ENCODE results near the gene STX5. TPM values are rescaled to one million over a fixed set of nuclear protein-coding genes. Genes with fewer than 3 reads are reported as not detected.

The STX5 gene
- total and polyA plus RNA-seq, 10 of the 15 experiments (the other 5 are each of a cell fraction or from before 2014, with no cell fraction given): 3.8 to 35.4 (median 27.4) TPM

GRCh38 chr11:62856333-62856895 lies 24.6 kb upstream of the STX5 start (continued):
- no peak for TF ChIP-seq BMI1 (IDR thresholded peaks at IDR 0.05; ENCODE audit: borderline replicate concordance)
- TF ChIP-seq RFX5 (IDR thresholded peaks at IDR 0.05; ENCODE audit: low read depth, low read length): no peak

GRCh38 chr11:62855571-62856332 lies 23.9 kb upstream of the STX5 start:
- peak overlapping the region; percentile 98 for H3K9ac ChIP-seq (ENCODE audit: control insufficient read depth, insufficient read depth, low read length)
- ChIA-PET RAD21 (ENCODE audit: unreplicated experiment) (interaction anchor here (0.9 to 3.6 kb wide), 12 partner anchors 10 to 311 kb away, joined by 3 to 31 read pairs (median 4); partner anchors contain the start of genes C11orf98, CSKMT, HNRNPUL2 and SLC3A2), CTCF (interaction anchor here (0.7 to 5.9 kb wide), 13 partner anchors 13 to 313 kb away, joined by 3 to 68 read pairs (median 5); partner anchors contain the start of genes SLC3A2, STX5, TAF6L and TMEM179B), POLR2A (interaction anchor here (0.5 to 7.8 kb wide), 37 partner anchors 7 to 1479 kb away, joined by 3 to 92 read pairs (median 4); partner anchors contain the start of genes B3GAT3, C11orf98, CSKMT and HNRNPUL2), SMC1A (ENCODE audit: uncharacterized antibody, unreplicated experiment) (interaction anchor here (0.6 to 5.2 kb wide), 16 partner anchors 10 to 342 kb away, joined by 3 to 36 read pairs (median 5); partner anchors contain the start of genes C11orf98, CSKMT, NXF1 and TMEM179B)
- WGBS (ENCODE audit: insufficient coverage, insufficient replicate concordance, low lambda C conversion rate, missing lambda C conversion rate): under 1% methylated on average over 54 of the region's 54 CpGs
- peak overlapping the region; percentile 98 for H3K4me3 ChIP-seq
- H3K4me1 ChIP-seq (ENCODE audit: control insufficient read depth, insufficient read depth, low read length): peaks cover 20% of the 10 kb centered on the region
- peak overlapping the region; percentile 97 for H3K27ac ChIP-seq (ENCODE audit: control insufficient read depth, insufficient read depth)
- ATAC-seq: peak; percentile 86
- peaks cover 17 to 32% of the 10 kb centered on the region in 2 experiments for H3K36me3 ChIP-seq (ENCODE audit: control insufficient read depth in 2 of 2, insufficient read depth in 2 of 2, low read length in 1 of 2)
- intact Hi-C loops (cut with micrococcal nuclease; ENCODE audit: unreplicated experiment): loop anchor here (1.0 kb wide), 2 partner anchors 14 to 128 kb away; partner anchors contain the start of gene HNRNPUL2
- no peaks in the 10 kb centered on the region for H3K9me3 ChIP-seq (replicated peaks; ENCODE audit: control insufficient read depth, insufficient read depth, low read length)
- peak overlapping the region; percentile 94 for H3K4me2 ChIP-seq (ENCODE audit: control insufficient read depth, insufficient read depth)
- peak; percentile 75 for FAIRE-seq
- H4K20me1 ChIP-seq (ENCODE audit: control insufficient read depth, insufficient read depth): 0 out of 2 replicates have a peak, but pooled peaks cover 3% of the 10 kb centered on the region
- no TSS peak for BruUV-seq (replicated peaks)
- in situ Hi-C loops (cut with MboI): no loop called here
- peaks cover 86% of the 10 kb centered on the region for H3K79me2 ChIP-seq (ENCODE audit: control insufficient read depth, insufficient read depth, low read length)
- peak overlapping the region; percentile 88 for H2AFZ ChIP-seq (ENCODE audit: control insufficient read depth, low read depth, low read length)
- H3K27me3 ChIP-seq (replicated peaks in 1 of 2; ENCODE audit: control insufficient read depth in 2 of 2, insufficient read depth in 2 of 2, low read length in 1 of 2): no peaks in the 10 kb centered on the region
- DNase-seq (ENCODE audit: low read depth, low spot score): peak; percentile 97
- TF ChIP-seq EZH2 (IDR thresholded peaks at IDR 0.05; ENCODE audit: borderline replicate concordance, control insufficient read depth, low read depth, low read length): no peak
- no peak for TF ChIP-seq PRDM15 (CRISPR knock-in tag; IDR thresholded peaks at IDR 0.05)
- TF ChIP-seq TCF3 (IDR thresholded peaks at IDR 0.05; ENCODE audit: borderline replicate concordance, insufficient read depth, low read depth, low read length): peak; percentile 77; the same call in 1 of the 2 replicates
- TF ChIP-seq TCF7 (IDR thresholded peaks at IDR 0.05; ENCODE audit: borderline replicate concordance): no peak
- no peak for TF ChIP-seq ZZZ3 (IDR thresholded peaks at IDR 0.05; ENCODE audit: control insufficient read depth, insufficient read length, low read depth)
- peak; percentile 96 for TF ChIP-seq HDAC6 (IDR thresholded peaks at IDR 0.05; ENCODE audit: unreplicated experiment)
- TF ChIP-seq FOS (IDR thresholded peaks at IDR 0.05; ENCODE audit: borderline replicate concordance, extremely low read depth, insufficient read length): no peak
- TF ChIP-seq HDGF (IDR thresholded peaks at IDR 0.05): peak; percentile 91
- TF ChIP-seq NFYB (IDR thresholded peaks at IDR 0.05; ENCODE audit: insufficient read depth, low read depth, low read length): 0 out of 2 replicates have a peak, but pooled peaks have one; percentile 36
